HG03342 (cell line): ENCODE data around the gene SEPTIN7.

ENCODE experiments used
- ATAC-seq: cut with Tn5 transposase; IDR thresholded peaks from one replicate; pipeline ENCODE4 v1.9.1; 2021; ENCODE audit warnings: mild to moderate bottlenecking, moderate library complexity; ENCODE audit not compliant: unreplicated experiment

Gene SEPTIN7

GRCh38 chr7:35785250-35785649, 15.6 kb upstream of the SEPTIN7 start:
- ATAC-seq, result no peak

GRCh38 chr7:35787925-35788324, 12.9 kb upstream of the SEPTIN7 start:
- ATAC-seq, result no peak

DNA sequence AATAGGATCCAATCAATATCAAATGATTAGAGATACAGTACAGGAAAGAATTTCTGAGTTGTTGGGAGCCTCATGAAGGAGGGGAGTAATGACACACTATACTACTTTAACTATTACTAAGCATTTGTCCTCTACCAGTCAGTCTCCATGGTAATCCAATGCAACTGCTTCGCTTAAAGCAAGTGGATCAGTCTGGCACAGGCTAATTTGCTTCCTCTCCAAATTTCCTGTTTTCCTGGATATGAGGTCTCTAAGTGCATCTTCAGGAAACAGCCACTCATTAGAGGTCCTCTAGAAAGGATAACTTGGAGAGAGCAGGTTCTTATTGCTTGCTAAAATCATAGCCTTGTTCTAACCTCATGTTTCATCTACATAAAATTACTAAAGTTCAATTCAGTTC, 8.4 kb upstream of the SEPTIN7 start:
- no peak for ATAC-seq

DNA sequence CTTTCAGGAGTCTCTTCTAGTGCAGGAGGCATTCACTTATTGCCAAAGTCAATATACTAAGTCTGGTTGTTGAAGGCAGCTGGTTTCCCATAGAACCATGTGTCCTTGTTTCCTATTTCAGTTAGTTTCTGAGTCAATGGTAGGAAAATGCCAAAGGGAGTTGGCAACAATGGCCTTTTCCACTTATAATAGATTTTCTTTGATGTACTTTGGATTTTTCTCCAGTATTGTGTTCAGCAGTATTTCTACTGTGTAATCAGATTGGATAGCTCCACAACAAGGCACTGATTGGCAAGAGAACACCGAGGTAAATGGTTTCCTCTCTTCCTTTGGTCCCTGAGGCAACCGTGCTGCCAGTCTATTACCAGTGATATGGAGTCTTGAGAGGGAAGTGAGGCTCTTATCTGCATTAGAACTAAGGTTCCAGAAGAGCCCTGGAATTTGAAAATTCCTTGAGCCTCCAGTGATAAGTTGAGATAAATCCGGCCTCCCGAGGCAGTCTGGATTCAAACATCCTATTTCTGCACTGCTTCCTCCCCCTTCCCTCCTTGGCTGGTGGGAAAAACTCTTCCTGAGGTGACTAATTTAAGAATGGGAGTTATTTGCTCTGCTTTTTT, 7.9 kb upstream of the SEPTIN7 start:
- ATAC-seq, result no peak

DNA sequence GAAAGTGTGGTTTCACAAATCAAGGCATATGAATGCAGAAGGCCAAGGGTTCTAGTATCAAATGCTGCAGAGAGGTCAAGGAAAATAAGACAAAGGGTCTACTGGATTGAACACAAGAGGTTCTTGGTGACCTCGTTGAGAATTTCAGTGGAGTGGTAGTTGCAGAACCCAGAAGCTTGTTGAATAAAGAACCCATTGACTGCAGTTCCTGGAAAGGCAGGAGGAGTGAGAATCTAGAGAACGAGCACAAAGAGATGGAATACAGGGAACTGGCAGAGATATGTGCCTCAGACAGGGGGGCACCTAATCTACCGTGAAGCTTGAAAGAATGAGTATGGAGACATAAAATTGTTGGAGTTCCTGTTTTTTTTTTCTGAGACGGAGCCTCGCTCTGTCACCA, 3.5 kb upstream of the SEPTIN7 start:
- ATAC-seq, result no peak

GRCh38 chr7:35799846-35800717, 775 bp upstream of the SEPTIN7 start:
- ATAC-seq, result peak; percentile 53

DNA sequence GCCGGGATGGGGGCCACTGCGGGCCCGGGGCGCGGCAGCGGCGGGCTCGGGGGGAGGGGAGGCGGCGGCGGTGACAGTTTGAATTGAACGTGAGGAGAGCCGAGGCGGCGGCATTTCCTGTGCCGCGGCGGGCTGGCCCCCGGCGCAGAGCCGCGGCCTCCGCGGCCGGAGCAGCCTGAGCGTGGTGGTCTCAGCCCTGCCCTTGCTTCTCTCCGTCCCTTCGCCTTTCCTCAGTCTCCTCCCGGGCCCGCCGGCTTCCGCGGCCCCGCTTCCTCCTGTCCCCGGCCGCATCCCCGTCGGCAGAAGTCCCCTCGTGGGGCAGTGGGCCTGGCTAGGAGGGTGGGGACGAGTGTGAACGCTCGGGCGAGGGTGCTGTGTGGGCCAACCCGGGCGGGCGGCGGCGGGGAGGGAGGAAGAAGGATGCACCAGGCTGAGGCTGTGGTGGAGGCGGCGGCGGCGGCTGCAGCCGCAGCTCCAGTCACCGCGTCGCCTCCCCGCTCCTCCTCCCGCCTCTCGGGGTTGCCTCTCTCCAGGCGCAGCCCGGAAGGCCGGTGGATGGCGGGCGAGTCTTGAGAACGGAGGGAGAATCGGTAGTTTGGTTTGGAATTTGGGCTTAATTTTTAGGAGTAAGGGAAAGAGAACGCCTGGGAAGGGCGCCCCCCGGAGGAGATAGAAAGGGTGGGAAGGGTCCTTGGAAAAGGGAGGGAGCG, 690 bp downstream of the SEPTIN7 start:
- ATAC-seq, result peak; percentile 24

- no peak for ATAC-seq
Observed at GRCh38 chr7:35802102-35802466, 1.2 kb downstream of the SEPTIN7 start.

DNA sequence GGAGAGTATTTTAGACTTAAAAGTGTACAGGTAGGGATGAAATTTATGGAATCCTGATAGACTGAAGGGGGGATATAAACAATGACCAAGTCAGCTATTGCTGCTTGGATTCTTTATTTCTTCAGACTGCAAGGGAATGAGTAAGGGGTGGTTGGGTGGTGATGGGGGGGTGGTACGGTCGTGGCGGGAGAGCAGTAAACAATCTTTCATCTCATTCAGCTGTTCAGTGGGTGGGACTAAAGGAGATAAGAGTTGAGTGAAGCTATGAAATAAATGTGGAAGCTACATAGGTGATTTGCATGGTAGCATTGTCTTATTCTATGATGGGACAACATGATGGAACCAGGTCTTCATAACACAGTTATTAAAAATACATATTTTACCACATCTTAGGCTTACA, 1.8 kb downstream of the SEPTIN7 start:
- no peak for ATAC-seq

GRCh38 chr7:35804231-35804970, 3.5 kb downstream of the SEPTIN7 start:
- no peak for ATAC-seq

DNA sequence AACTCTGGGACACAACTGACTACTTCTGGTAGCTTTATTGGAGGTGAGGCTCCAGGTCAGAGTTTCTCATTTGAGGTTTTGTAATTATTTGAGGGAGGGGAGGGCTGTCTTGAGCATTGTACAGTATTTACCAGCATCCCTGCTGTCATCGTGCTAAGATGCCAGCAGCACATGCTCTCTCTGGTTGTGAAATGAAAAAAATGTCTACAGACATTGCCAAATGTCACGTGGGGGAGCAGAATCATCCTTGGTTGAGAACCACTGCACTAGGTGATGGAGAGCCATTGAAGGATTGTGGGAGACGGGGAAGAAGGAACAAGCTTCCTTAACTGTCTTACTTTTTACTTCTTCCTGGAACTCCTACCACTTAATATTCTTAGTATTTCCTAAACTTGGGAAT, 5.0 kb downstream of the SEPTIN7 start:
- no peak for ATAC-seq

GRCh38 chr7:35816514-35816913, 15.7 kb downstream of the SEPTIN7 start:
- no peak for ATAC-seq

GRCh38 chr7:35817181-35817580, 16.3 kb downstream of the SEPTIN7 start:
- no peak for ATAC-seq

DNA sequence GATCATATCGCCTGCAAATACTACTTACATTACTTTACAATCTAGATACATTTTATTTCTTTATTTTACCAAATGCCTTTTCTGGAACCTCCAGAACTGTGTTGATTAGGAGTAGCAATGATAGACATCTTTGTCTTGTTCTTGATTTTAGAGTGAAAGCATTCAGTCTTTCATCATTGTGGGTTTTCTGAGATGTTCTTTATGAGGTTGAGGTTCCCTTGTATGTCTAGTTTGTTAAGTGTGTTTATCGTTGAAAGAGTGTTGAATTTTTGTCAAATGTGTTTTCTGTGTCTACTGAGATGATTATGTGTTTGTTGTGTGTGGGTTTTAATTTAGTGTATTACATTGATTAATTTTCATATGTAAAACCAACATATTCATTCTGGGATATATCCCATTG, 17.1 kb downstream of the SEPTIN7 start:
- ATAC-seq, result no peak

DNA sequence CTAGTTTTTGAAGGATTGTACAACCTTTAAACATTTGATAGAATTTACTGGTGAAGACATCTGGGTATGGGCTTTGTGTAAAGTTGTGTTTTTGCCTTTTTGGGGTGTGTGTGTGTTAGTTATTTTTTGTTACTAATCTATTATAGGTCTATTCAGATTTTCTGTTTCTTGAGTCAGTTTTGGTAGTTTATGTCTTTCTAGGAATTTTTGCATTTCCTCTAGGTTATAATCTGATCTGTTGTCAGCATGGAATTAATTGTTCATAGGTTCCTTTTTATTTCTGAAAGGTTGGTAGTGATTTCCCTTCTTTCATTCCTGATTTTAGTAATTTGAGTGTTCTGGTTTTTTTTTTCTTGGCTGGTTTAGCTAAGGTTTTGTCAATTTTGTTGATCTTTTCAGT, 17.7 kb downstream of the SEPTIN7 start:
- no peak for ATAC-seq

DNA sequence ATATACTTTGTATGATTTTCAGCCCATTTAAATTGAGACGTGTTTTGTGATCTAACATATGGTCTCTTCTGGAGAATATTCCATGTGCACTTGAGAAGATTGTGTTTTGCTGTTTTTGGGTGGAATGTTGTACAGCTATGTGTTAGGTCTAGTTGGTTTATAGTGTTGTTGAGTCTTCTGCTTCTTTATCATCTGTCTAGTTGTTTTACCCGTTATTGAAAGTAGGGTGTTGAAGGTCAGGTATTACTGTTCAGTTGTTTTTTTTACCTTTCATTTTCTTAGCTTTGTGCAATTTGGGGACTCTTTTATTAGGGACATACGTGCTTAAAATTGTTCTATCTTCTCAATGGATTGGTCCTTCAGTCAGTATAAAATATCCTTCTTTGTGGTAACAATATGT, 18.5 kb downstream of the SEPTIN7 start:
- ATAC-seq, result no peak

- ATAC-seq, result no peak
Observed at GRCh38 chr7:35819954-35820703, 19.3 kb downstream of the SEPTIN7 start.

DNA sequence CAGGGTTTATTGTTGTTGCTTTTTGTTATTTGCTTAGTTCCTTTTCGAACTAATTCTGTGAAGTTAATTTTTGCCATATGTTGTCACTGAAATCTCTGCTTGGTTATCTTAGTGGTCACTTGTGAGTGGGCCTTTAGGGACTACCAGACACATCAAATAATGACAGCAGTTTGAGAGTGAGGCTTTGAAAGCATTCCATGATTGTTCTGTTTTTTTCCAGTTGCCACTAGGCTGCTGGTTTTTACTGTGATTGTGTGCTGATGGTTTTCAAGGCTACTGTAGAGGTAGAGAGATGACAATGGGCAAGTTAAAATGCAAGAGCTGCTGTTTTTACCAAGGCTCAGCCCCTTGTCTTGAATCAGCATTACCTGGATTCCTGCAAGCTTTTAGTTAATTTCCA, 20.0 kb downstream of the SEPTIN7 start:
- ATAC-seq, result no peak

DNA sequence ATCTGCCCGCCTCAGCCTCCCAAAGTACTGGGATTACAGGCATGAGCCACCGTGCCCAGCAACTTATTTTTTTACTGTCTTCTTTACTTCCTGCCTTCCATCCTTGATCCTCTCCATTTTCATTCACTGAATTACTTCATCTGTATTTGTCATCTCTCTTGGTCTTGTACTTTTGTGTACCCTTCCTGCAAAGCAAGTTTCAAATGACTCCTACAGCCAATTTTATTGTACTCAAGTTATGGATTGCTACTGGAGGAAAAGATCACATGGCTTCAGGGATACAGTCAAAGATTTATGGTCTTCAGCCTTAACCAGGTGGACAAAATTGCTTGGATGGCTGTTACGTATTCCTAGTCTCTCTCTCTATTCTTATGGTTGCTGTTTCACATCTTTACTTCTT, 22.6 kb downstream of the SEPTIN7 start:
- ATAC-seq, result no peak

DNA sequence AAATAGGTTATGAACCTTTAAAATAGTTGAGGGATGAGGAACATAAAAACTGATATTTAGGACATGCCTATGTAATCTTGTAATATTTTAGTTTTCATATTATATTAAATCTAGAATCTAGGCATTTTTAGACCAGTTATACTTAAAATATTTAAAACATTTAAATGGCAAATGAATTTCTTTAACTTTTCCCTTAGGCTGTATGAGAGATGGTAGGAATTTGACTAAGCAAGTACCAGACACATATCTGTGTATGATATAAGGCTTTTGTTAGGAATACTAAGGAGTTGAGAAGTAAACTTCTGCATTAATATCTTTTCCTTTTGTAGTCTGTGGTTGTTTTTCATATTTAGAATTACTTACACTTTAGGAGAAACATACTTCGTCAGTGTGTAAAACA, 25.1 kb downstream of the SEPTIN7 start:
- ATAC-seq, result no peak

DNA sequence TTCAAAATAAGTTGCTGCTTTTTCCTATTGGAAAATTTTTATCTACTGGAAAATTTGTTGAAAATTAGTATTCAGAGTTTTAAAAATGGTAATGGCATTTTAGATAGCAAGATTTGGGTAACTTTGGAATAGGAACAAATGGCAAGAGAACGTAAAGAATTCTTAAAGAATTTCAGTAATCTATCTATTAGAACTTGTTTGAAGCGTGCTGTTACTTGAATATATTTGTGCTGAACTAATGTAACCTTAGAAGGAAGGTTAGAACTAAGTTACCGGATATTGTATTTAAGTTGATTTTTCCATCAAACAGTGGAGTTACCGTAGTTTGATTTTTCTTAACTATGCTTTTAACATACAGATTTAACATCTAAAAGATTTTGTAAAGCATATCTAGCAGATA, 25.9 kb downstream of the SEPTIN7 start:
- ATAC-seq, result no peak
